Thyroid gland (tissue), 4 donors: Measurements from ENCODE around the gene KCNK18.

Experiments
- CTCF ChIP-seq, 6 experiments: fragments of 200-600 bp in 3 of 6; fragments of 450-650 bp in 3 of 6; sonication (generic) in 3 of 6; IDR thresholded peaks; one replicate each; pipeline ENCODE4 v1.5.1; 2016 to 2019; ENCODE audit warnings: antibody characterized with exemption in 6 of 6, mild to moderate bottlenecking in 2 of 6, inconsistent platforms in 1 of 6, moderate library complexity in 1 of 6
- POLR2A ChIP-seq, 2 donors: fragments of 450-650 bp; IDR thresholded peaks; one replicate each; pipeline ENCODE4 v1.6.1; 2017; ENCODE audit warnings: antibody characterized with exemption in 2 of 2, mild to moderate bottlenecking in 2 of 2, moderate library complexity in 1 of 2

- TF ChIP-seq CTCF (IDR thresholded peaks at IDR 0.05) (no peak), POLR2A (IDR thresholded peaks at IDR 0.05) (no peak)
Measured at GRCh38 chr10:117166418-117167345, 30.6 kb upstream of the KCNK18 start.
